ENCODE results near the gene KCNN3.

Gene KCNN3

DNA sequence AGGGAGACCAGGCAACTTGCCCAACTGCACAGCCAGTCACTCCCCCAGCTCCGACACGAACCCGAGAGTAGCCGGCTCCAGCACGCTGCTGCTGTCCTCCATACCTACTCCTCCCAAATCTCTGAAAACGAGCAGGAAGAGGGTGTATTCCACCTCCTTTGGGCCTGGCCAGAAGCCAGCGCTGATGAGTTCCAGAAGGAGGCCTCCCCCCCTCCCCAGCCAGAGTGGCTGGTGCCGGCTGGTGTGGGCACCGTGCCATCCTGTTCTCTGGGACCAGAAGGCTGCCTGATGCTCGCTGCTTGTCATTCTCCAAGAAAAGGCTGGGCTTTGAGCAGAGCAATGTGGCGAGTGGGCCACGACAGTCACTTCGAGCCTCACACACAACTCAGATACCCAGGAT lies 22.2 kb downstream of the KCNN3 start:
- Histone ChIP-seq H3K36me3 (ENCODE audit: control insufficient read depth in 2 of 2, insufficient read depth in 2 of 2, low read length in 2 of 2) (no peaks in the 10 kb centered on the region), H3K27me3 (ENCODE audit: control insufficient read depth in 1 of 2, insufficient read depth in 2 of 2, low read length in 2 of 2) (peaks cover 0 to 2% of the 10 kb centered on the region in 2 donors), H3K4me1 (ENCODE audit: control insufficient read depth, insufficient read depth, low read length) (peaks cover 21% of the 10 kb centered on the region), H3K9ac (ENCODE audit: low read length in 2 of 2) (no peak overlapping the region), H3K27ac (ENCODE audit: low read length) (no peak overlapping the region), H3K4me3 (ENCODE audit: low read length in 2 of 2) (peak overlapping the region; percentile 36 to 44), H3K9me3 (ENCODE audit: control insufficient read depth in 2 of 2, low read length in 2 of 2) (no peaks in the 10 kb centered on the region)

DNA sequence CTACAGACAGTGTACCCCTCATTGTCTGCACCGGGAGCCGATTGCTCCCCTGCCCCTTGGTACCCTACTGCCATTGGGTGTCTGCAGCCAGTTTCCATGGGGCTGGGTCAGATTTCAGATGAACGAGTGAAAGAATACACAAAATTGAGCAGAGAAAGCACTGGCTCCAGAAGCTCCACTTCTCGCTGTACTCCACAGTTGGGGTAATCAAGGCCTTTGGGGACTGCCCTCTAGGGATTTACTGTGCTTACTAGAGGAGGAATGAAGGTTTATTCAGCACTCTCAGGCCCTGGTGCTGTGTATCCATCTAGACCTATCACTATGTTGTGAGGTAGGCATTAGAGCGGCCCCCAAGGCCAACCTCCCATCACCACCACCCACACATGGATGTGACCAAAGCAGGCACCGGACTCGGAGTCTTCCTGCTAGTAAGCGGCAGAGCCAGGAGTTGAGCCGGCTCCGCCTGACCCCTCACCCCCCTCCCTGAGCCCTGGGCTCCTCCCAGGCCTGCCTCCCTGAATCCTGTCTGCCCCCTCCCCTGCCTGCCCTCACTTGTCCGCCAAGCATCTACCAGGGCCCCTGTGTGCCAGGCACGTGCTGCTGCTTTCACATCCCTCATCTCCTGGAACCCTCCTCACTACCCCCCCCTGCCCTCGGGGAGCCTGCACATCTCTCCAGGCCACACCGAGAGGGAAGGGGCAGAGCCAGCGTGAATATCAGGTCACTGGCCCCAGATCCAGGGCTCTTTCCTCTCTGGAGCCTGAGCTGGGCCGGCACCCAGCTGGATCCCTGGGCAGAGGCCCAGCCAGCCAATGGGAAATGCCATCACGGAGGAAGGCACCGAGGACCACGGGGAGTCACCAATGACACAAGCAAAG lies 23.3 kb downstream of the KCNN3 start:
- H3K9me3 ChIP-seq (ENCODE audit: control insufficient read depth in 2 of 2, low read length in 2 of 2) = no peaks in the 10 kb centered on the region
- no peak overlapping the region for H3K27ac ChIP-seq (ENCODE audit: low read length)
- H3K36me3 ChIP-seq (ENCODE audit: control insufficient read depth in 2 of 2, insufficient read depth in 2 of 2, low read length in 2 of 2) = no peaks in the 10 kb centered on the region
- H3K4me1 ChIP-seq (ENCODE audit: control insufficient read depth, insufficient read depth, low read length) = peaks cover 21% of the 10 kb centered on the region
- H3K9ac ChIP-seq (ENCODE audit: low read length in 2 of 2) = no peak overlapping the region
- H3K4me3 ChIP-seq (ENCODE audit: low read length in 2 of 2) = no peak overlapping the region
- H3K27me3 ChIP-seq (ENCODE audit: control insufficient read depth in 1 of 2, insufficient read depth in 2 of 2, low read length in 2 of 2) = peaks cover 0 to 2% of the 10 kb centered on the region in 2 donors

DNA sequence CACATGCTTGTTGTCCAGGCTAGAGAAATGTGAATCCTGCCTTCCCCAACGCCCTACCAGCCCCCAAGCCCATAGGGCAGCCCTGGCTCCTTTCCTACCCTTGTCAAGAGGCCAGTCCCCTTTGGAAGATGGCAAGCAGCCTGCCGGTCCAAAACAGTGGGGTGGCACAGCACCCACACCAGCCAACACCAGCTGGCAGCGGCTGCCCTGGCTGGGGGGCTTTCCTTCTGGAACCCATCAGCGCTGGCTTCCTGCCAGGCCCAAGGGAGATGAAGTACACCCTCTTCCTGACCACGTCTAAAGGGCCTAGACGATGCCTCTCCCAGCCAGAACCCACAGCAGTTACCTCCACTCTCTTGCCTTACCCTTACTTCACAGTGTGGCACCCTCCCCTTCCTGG lies 24.2 kb downstream of the KCNN3 start:
- Histone ChIP-seq H3K4me3 (ENCODE audit: low read length in 2 of 2) (no peak overlapping the region), H3K9ac (ENCODE audit: low read length in 2 of 2) (no peak overlapping the region), H3K4me1 (ENCODE audit: control insufficient read depth, insufficient read depth, low read length) (peaks cover 21% of the 10 kb centered on the region), H3K27me3 (ENCODE audit: control insufficient read depth in 1 of 2, insufficient read depth in 2 of 2, low read length in 2 of 2) (peaks cover 0 to 2% of the 10 kb centered on the region in 2 donors), H3K9me3 (ENCODE audit: control insufficient read depth in 2 of 2, low read length in 2 of 2) (no peaks in the 10 kb centered on the region), H3K36me3 (ENCODE audit: control insufficient read depth in 2 of 2, insufficient read depth in 2 of 2, low read length in 2 of 2) (no peaks in the 10 kb centered on the region), H3K27ac (ENCODE audit: low read length) (no peak overlapping the region)

DNA sequence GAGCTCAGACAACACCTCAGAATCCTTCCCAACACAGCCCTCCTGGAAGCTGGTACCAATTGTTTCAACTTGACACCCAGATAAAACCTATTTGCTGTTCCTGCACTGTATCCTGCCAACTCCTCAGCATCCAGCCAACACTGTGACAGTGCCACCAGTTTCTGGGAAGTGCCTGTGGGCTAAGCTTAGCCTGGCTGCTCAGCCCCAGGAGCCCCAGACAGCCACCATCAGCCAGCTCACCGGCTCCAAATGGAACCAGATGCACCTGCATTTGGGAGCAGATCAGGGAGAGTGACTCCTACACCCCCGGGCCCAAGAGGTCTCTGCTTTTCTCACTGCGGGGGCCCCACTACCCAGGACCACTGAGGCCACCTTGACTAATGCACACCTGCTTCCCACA lies 24.9 kb downstream of the KCNN3 start:
- no peak overlapping the region for H3K27ac ChIP-seq (ENCODE audit: low read length)
- no peaks in the 10 kb centered on the region for H3K36me3 ChIP-seq (ENCODE audit: control insufficient read depth in 2 of 2, insufficient read depth in 2 of 2, low read length in 2 of 2)
- no peaks in the 10 kb centered on the region for H3K9me3 ChIP-seq (ENCODE audit: control insufficient read depth in 2 of 2, low read length in 2 of 2)
- H3K27me3 ChIP-seq (ENCODE audit: control insufficient read depth in 1 of 2, insufficient read depth in 2 of 2, low read length in 2 of 2) = peaks cover 0 to 2% of the 10 kb centered on the region in 2 donors
- peaks cover 21% of the 10 kb centered on the region for H3K4me1 ChIP-seq (ENCODE audit: control insufficient read depth, insufficient read depth, low read length)
- no peak overlapping the region for H3K9ac ChIP-seq (ENCODE audit: low read length in 2 of 2)
- no peak overlapping the region for H3K4me3 ChIP-seq (ENCODE audit: low read length in 2 of 2)

DNA sequence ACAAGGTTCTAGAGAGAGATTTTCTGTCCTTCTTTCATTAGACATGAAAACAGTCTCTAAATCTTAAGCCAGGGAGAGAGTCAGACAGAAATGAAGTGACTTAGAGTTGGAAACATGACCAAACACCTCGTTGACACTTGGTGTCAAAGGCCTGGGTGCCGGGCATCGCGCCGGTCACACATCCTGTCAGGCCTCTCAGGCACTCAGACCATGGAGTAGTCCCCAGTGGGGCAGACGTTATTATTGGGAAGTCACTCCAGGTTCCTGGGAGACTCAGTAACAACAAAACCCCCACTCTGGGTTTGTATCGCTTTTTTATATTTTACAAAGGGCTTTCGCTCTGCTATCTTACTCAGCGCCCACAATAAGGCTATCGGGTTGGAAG lies 25.8 kb downstream of the KCNN3 start:
- H3K4me1 ChIP-seq (ENCODE audit: control insufficient read depth, insufficient read depth, low read length) = peaks cover 23% of the 10 kb centered on the region
- no peak overlapping the region for H3K9ac ChIP-seq (ENCODE audit: low read length in 2 of 2)
- no peak overlapping the region for H3K4me3 ChIP-seq (ENCODE audit: low read length in 2 of 2)
- no peak overlapping the region for H3K27ac ChIP-seq (ENCODE audit: low read length)
- H3K27me3 ChIP-seq (ENCODE audit: control insufficient read depth in 1 of 2, insufficient read depth in 2 of 2, low read length in 2 of 2) = peaks cover 0 to 2% of the 10 kb centered on the region in 2 donors
- H3K36me3 ChIP-seq (ENCODE audit: control insufficient read depth in 2 of 2, insufficient read depth in 2 of 2, low read length in 2 of 2) = no peaks in the 10 kb centered on the region
- no peaks in the 10 kb centered on the region for H3K9me3 ChIP-seq (ENCODE audit: control insufficient read depth in 2 of 2, low read length in 2 of 2)

GRCh38 chr1:154843636-154844296 lies 26.3 kb downstream of the KCNN3 start:
- peaks cover 0 to 2% of the 10 kb centered on the region in 2 donors for H3K27me3 ChIP-seq (ENCODE audit: control insufficient read depth in 1 of 2, insufficient read depth in 2 of 2, low read length in 2 of 2)
- H3K9me3 ChIP-seq (ENCODE audit: control insufficient read depth in 2 of 2, low read length in 2 of 2) = no peaks in the 10 kb centered on the region
- no peak overlapping the region for H3K4me3 ChIP-seq (ENCODE audit: low read length in 2 of 2)
- peaks cover 23% of the 10 kb centered on the region for H3K4me1 ChIP-seq (ENCODE audit: control insufficient read depth, insufficient read depth, low read length)
- no peak overlapping the region for H3K27ac ChIP-seq (ENCODE audit: low read length)
- H3K9ac ChIP-seq (ENCODE audit: low read length in 2 of 2) = no peak overlapping the region
- no peaks in the 10 kb centered on the region for H3K36me3 ChIP-seq (ENCODE audit: control insufficient read depth in 2 of 2, insufficient read depth in 2 of 2, low read length in 2 of 2)

- Histone ChIP-seq H3K27ac (ENCODE audit: low read length) (no peak overlapping the region), H3K9ac (ENCODE audit: low read length in 2 of 2) (no peak overlapping the region), H3K4me3 (ENCODE audit: low read length in 2 of 2) (no peak overlapping the region), H3K9me3 (ENCODE audit: control insufficient read depth in 2 of 2, low read length in 2 of 2) (no peaks in the 10 kb centered on the region), H3K36me3 (ENCODE audit: control insufficient read depth in 2 of 2, insufficient read depth in 2 of 2, low read length in 2 of 2) (no peaks in the 10 kb centered on the region), H3K27me3 (ENCODE audit: control insufficient read depth in 1 of 2, insufficient read depth in 2 of 2, low read length in 2 of 2) (peaks cover 0 to 2% of the 10 kb centered on the region in 2 donors), H3K4me1 (ENCODE audit: control insufficient read depth, insufficient read depth, low read length) (peaks cover 16% of the 10 kb centered on the region)
Measured at GRCh38 chr1:154842635-154843034, 27.4 kb downstream of the KCNN3 start.

DNA sequence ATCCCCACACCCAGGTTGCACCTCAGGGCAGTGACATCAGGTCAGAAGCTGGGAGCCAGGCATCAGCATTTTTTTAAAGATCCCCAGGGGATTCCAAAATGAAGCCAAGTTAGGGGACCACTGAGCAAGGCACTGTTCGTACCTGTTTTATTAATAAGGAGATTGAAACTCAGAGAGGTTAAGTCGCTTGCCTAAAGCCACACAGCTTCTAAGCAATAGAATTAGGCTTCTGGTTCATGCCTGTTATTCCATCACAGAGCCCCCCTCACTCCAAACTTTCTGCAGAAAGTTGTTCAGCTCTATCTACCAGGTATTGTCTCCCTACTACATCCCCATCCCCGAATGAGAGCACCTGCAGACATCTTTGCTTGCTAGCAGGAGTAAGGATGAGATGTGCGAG lies 28.7 kb downstream of the KCNN3 start:
- no peak overlapping the region for H3K4me3 ChIP-seq (ENCODE audit: low read length in 2 of 2)
- no peak overlapping the region for H3K9ac ChIP-seq (ENCODE audit: low read length in 2 of 2)
- peaks cover 0 to 2% of the 10 kb centered on the region in 2 donors for H3K27me3 ChIP-seq (ENCODE audit: control insufficient read depth in 1 of 2, insufficient read depth in 2 of 2, low read length in 2 of 2)
- peaks cover 13% of the 10 kb centered on the region for H3K4me1 ChIP-seq (ENCODE audit: control insufficient read depth, insufficient read depth, low read length)
- H3K27ac ChIP-seq (ENCODE audit: low read length) = no peak overlapping the region
- H3K9me3 ChIP-seq (ENCODE audit: control insufficient read depth in 2 of 2, low read length in 2 of 2) = no peaks in the 10 kb centered on the region
- H3K36me3 ChIP-seq (ENCODE audit: control insufficient read depth in 2 of 2, insufficient read depth in 2 of 2, low read length in 2 of 2) = no peaks in the 10 kb centered on the region

DNA sequence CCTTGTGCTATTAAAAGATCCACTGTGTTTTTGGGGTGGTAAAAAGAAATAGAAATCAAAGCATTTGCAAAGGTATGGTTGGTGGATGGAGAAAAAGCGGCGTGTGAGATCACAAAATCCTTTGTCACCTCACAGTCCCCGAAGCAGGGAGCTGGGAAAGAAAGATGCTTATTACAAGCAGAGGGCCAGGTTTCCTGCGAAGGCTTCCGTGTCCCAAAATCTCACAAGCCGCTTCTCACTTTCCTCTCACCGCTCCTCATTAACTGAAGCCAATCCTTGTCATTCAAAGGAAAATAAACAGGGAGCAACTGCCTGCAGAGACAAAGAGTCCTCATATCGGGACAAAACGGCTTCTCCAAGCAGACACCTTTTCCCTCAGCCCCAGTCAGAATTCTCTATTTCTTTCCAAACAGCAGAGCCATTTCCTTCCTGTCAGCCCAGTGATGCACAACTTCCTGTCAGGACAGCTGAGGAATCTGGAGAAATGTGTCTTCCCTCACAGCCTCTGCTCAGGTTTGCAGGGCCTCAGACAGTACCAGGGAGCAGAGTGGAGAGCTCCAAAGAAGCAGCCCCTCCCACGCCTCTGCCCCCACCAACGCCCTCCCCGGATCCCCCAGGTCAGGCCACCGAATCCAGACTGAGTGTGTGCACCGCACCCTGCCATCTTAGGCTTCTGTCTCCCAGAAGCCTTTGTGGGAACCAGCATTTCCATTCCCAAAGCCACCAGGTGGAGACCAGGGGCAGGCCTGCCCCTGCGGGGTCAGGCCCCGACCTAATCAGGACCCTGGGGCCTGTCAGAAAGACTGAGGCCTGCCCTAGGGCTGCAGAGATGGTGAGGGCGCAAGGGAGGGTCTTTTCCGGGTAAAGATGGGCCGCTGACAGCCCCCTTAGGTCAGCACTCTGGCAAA lies 29.6 kb downstream of the KCNN3 start:
- Histone ChIP-seq H3K4me3 (ENCODE audit: low read length in 2 of 2) (no peak overlapping the region), H3K27me3 (ENCODE audit: control insufficient read depth in 1 of 2, insufficient read depth in 2 of 2, low read length in 2 of 2) (peaks cover 0 to 2% of the 10 kb centered on the region in 2 donors), H3K27ac (ENCODE audit: low read length) (no peak overlapping the region), H3K4me1 (ENCODE audit: control insufficient read depth, insufficient read depth, low read length) (peaks cover 11% of the 10 kb centered on the region), H3K36me3 (ENCODE audit: control insufficient read depth in 2 of 2, insufficient read depth in 2 of 2, low read length in 2 of 2) (no peaks in the 10 kb centered on the region), H3K9ac (ENCODE audit: low read length in 2 of 2) (no peak overlapping the region), H3K9me3 (ENCODE audit: control insufficient read depth in 2 of 2, low read length in 2 of 2) (no peaks in the 10 kb centered on the region)

- Histone ChIP-seq H3K4me1 (ENCODE audit: control insufficient read depth, insufficient read depth, low read length) (peaks cover 11% of the 10 kb centered on the region), H3K36me3 (ENCODE audit: control insufficient read depth in 2 of 2, insufficient read depth in 2 of 2, low read length in 2 of 2) (no peaks in the 10 kb centered on the region), H3K27ac (ENCODE audit: low read length) (no peak overlapping the region), H3K4me3 (ENCODE audit: low read length in 2 of 2) (no peak overlapping the region), H3K27me3 (ENCODE audit: control insufficient read depth in 1 of 2, insufficient read depth in 2 of 2, low read length in 2 of 2) (no peaks in the 10 kb centered on the region), H3K9ac (ENCODE audit: low read length in 2 of 2) (no peak overlapping the region), H3K9me3 (ENCODE audit: control insufficient read depth in 2 of 2, low read length in 2 of 2) (no peaks in the 10 kb centered on the region)
Measured at GRCh38 chr1:154839691-154840090, 30.4 kb downstream of the KCNN3 start.

Measured in stomach smooth muscle (tissue), 2 donors.